OCI-LY7 (cell line): ENCODE data around the gene BEST2. TPM values are rescaled to one million over a fixed set of nuclear protein-coding genes. Genes with fewer than 3 reads are reported as not detected.
A peak's percentile ranks its signal among the peaks of the same experiment; 100 is the strongest.

ENCODE experiments used
- BruUV-seq: library from RNA; stranded (reverse); fragments of 400-500 nt; replicated peaks from 2 replicates; lab custom pipeline; 2021; lab: Mats Ljungman, UMichigan
- CTCF ChIA-PET: fragments of 300-600 bp; sonication (Branson Sonifier 250); formaldehyde crosslinking; loops from one replicate; lab custom pipeline; 2022; ENCODE audit warnings: antibody characterized with exemption; ENCODE audit not compliant: unreplicated experiment; lab: Charles Lee
- POLR2A ChIA-PET: fragments of 300-600 bp; sonication (Branson Sonifier 250); formaldehyde crosslinking; loops from one replicate; lab custom pipeline; 2022; ENCODE audit warnings: antibody characterized with exemption; lab: Charles Lee
- DNase-seq: peaks from one replicate; pipeline ENCODE4 v3.0.0-alpha.2; 2015; ENCODE audit warnings: low spot score
- H2AFZ ChIP-seq: fragments of 200-600 bp; sonication (generic), shearing (Covaris generic); 2 replicates; pipeline ENCODE4 v1.6.1; 2014; ENCODE audit warnings: mild to moderate bottlenecking, antibody characterized with exemption, low read length, moderate library complexity
- H3K27ac ChIP-seq: fragments of 200-600 bp; sonication (generic); 2 replicates; pipeline ENCODE4 v1.5.1; 2014; ENCODE audit warnings: mixed run types, low read depth, mild to moderate bottlenecking, moderate library complexity, low read length, inconsistent platforms; ENCODE audit not compliant: poor library complexity, severe bottlenecking
- H3K36me3 ChIP-seq: fragments of 200-600 bp; sonication (generic); 2 replicates; pipeline ENCODE4 v1.6.1; 2014; ENCODE audit warnings: mild to moderate bottlenecking, antibody characterized with exemption, low read length, moderate library complexity, mixed read lengths; ENCODE audit not compliant: insufficient read depth
- H3K4me1 ChIP-seq: fragments of 200-600 bp; sonication (generic); 2 replicates; pipeline ENCODE4 v1.5.1; 2014; ENCODE audit warnings: mild to moderate bottlenecking, low read length; ENCODE audit not compliant: insufficient read depth, poor library complexity, severe bottlenecking
- H3K4me2 ChIP-seq: fragments of 200-600 bp; sonication (generic); 2 replicates; pipeline ENCODE4 v1.6.1; 2014; ENCODE audit warnings: mild to moderate bottlenecking, low read length
- H3K4me3 ChIP-seq: fragments of 200-600 bp; sonication (generic); 2 replicates; pipeline ENCODE4 v1.5.1; 2014; ENCODE audit warnings: mild to moderate bottlenecking, low read depth, low read length; ENCODE audit not compliant: poor library complexity, severe bottlenecking
- H3K79me2 ChIP-seq: fragments of 200-600 bp; sonication (generic); 2 replicates; pipeline ENCODE4 v1.6.1; 2016; ENCODE audit warnings: low read depth, mild to moderate bottlenecking, low read length, moderate library complexity, mixed read lengths; ENCODE audit not compliant: insufficient read depth
- H3K9me2 ChIP-seq: fragments of 200-600 bp; sonication (generic); 2 replicates; pipeline ENCODE4 v1.6.1; 2016; ENCODE audit warnings: mild to moderate bottlenecking, low read length, mixed read lengths; ENCODE audit not compliant: insufficient read depth
- H3K9me3 ChIP-seq: fragments of 200-600 bp; sonication (generic); 2 replicates; pipeline ENCODE4 v1.6.1; 2014; ENCODE audit warnings: mild to moderate bottlenecking, mixed run types, low read length, mixed read lengths
- H4K20me1 ChIP-seq: fragments of 200-600 bp; sonication (generic); 2 replicates; pipeline ENCODE4 v1.6.1; 2014; ENCODE audit warnings: mild to moderate bottlenecking, antibody characterized with exemption, low read length, moderate library complexity, mixed read lengths; ENCODE audit not compliant: insufficient read depth
- CTCF ChIP-seq: fragments of 200-600 bp; sonication (generic); conservative IDR thresholded peaks from 2 replicates; pipeline ENCODE4 v1.5.1; 2014; ENCODE audit warnings: mild to moderate bottlenecking, antibody characterized with exemption, low read length, moderate library complexity, mixed read lengths
- EZH2phosphoT487 ChIP-seq: fragments of 200-600 bp; sonication (generic); IDR thresholded peaks from 2 replicates; pipeline ENCODE4 v1.6.1; 2018; ENCODE audit warnings: low read depth, borderline replicate concordance, mild to moderate bottlenecking, mixed run types, antibody characterized with exemption, low read length, moderate library complexity, mixed read lengths
- intact Hi-C: fragments of 100-400 bp; cut with micrococcal nuclease; formaldehyde crosslinking; loops from one replicate; pipeline ENCODE4 v1.10.0; 2022; ENCODE audit not compliant: unreplicated experiment
- total RNA-seq, 2 experiments: library from RNA; depleted of rRNA in 1 of 2; stranded (reverse); fragments of >200 nt in 1 of 2; shearing (Covaris generic) in 1 of 2; gene quantifications; 2 replicates each; pipeline ENCODE4 v1.2.3, GENCODE V29; 2014 to 2022

Gene BEST2
- total RNA-seq, 2 experiments from 2014 or later: not detected

- Histone ChIP-seq H3K79me2 (no peaks in the 10 kb centered on the region), H2AFZ (no peak overlapping the region), H3K27ac (no peak overlapping the region), H3K4me3 (no peak overlapping the region), H3K9me3 (no peaks in the 10 kb centered on the region), H3K4me2 (no peak overlapping the region), H3K4me1 (no peaks in the 10 kb centered on the region), H3K9me2 (no peaks in the 10 kb centered on the region), H4K20me1 (no peaks in the 10 kb centered on the region), H3K36me3 (no peaks in the 10 kb centered on the region)
- intact Hi-C loops: loop anchor here (2.0 kb wide), 1 partner anchor 41 kb away; no protein-coding TSS in a partner anchor
- DNase-seq: peak; percentile 35
- CTCF ChIA-PET: no interaction called here
- POLR2A ChIA-PET: no interaction called here
- TF ChIP-seq CTCF (peak; percentile 82), EZH2phosphoT487 (no peak)
- no TSS peak for BruUV-seq
Observed at GRCh38 chr19:12757544-12758274, 6.1 kb downstream of the BEST2 start.

- DNase-seq: no peak
- ChIA-PET CTCF (no interaction called here), POLR2A (interaction anchor here (0.6 kb wide), 1 partner anchor 874 kb away, joined by 4 read pairs; no protein-coding TSS in a partner anchor)
- H3K9me3 ChIP-seq: no peaks in the 10 kb centered on the region
- H3K9me2 ChIP-seq: no peaks in the 10 kb centered on the region
- H2AFZ ChIP-seq: no peak overlapping the region
- H3K36me3 ChIP-seq: no peaks in the 10 kb centered on the region
- TF ChIP-seq CTCF (no peak), EZH2phosphoT487 (no peak)
- intact Hi-C loops: loop anchor here (1.0 kb wide), 1 partner anchor 37 kb away; no protein-coding TSS in a partner anchor
- H3K4me2 ChIP-seq: no peak overlapping the region
- no TSS peak for BruUV-seq
- H4K20me1 ChIP-seq: no peaks in the 10 kb centered on the region
- no peaks in the 10 kb centered on the region for H3K79me2 ChIP-seq
- H3K27ac ChIP-seq: no peak overlapping the region
- no peaks in the 10 kb centered on the region for H3K4me1 ChIP-seq
- H3K4me3 ChIP-seq: no peak overlapping the region
Observed at GRCh38 chr19:12759686-12760085, 8.1 kb downstream of the BEST2 start.

- Histone ChIP-seq H3K4me3 (no peak overlapping the region), H3K27ac (no peak overlapping the region), H3K79me2 (no peaks in the 10 kb centered on the region), H3K36me3 (no peaks in the 10 kb centered on the region), H3K9me3 (no peaks in the 10 kb centered on the region), H3K4me1 (no peaks in the 10 kb centered on the region), H4K20me1 (no peaks in the 10 kb centered on the region), H3K9me2 (no peaks in the 10 kb centered on the region), H2AFZ (no peak overlapping the region), H3K4me2 (no peak overlapping the region)
- BruUV-seq: no TSS peak
- intact Hi-C loops: no loop called here
- ChIA-PET POLR2A (no interaction called here), CTCF (interaction anchor here (0.6 kb wide), 1 partner anchor 102 kb away, joined by 3 read pairs; no protein-coding TSS in a partner anchor)
- no peak for DNase-seq
- no peak for TF ChIP-seq EZH2phosphoT487
- no peak for TF ChIP-seq CTCF
Observed at GRCh38 chr19:12763100-12763499, 11.5 kb downstream of the BEST2 start.
